Hindlimb muscle (tissue), 1 donor: ENCODE measurements around the gene RNF43. TPM values are rescaled to one million over a fixed set of nuclear protein-coding genes. Genes with fewer than 3 reads are reported as not detected.

Experiments
- DNase-seq: peaks from one replicate; pipeline ENCODE4 v3.0.0-alpha.2; 2013
- polyA plus RNA-seq: library from polyadenylated mRNA; unstranded; fragments of 120-200 nt; gene quantifications from one replicate; pipeline ENCODE4 v1.2.1, GENCODE V29; 2013; ENCODE audit not compliant: insufficient read length

RNF43 gene
- polyA plus RNA-seq, 1 donor: 0.05 TPM

GRCh38 chr17:58381124-58382035 is 36.0 kb downstream of the RNF43 start:
- no peak for DNase-seq

GRCh38 chr17:58380207-58381123 is 36.9 kb downstream of the RNF43 start:
- no peak for DNase-seq

- DNase-seq: no peak
Observed at GRCh38 chr17:58379511-58379824, 37.9 kb downstream of the RNF43 start.

- DNase-seq: no peak
Observed at GRCh38 chr17:58378733-58379510, 38.4 kb downstream of the RNF43 start.

GRCh38 chr17:58377661-58378060 is 39.7 kb downstream of the RNF43 start:
- no peak for DNase-seq

- no peak for DNase-seq
Observed at GRCh38 chr17:58377093-58377601, 40.2 kb downstream of the RNF43 start.

GRCh38 chr17:58376472-58377000 is 40.8 kb downstream of the RNF43 start:
- no peak for DNase-seq

- DNase-seq: no peak
Observed at GRCh38 chr17:58375811-58376210, 41.5 kb downstream of the RNF43 start.

- no peak for DNase-seq
Observed at GRCh38 chr17:58375256-58375655, 42.1 kb downstream of the RNF43 start.

GRCh38 chr17:58373923-58374322 is 43.4 kb downstream of the RNF43 start:
- no peak for DNase-seq

- no peak for DNase-seq
Observed at GRCh38 chr17:58373003-58373402, 44.3 kb downstream of the RNF43 start.

GRCh38 chr17:58371300-58371950 is 45.9 kb downstream of the RNF43 start:
- no peak for DNase-seq

GRCh38 chr17:58370716-58371115 is 46.6 kb downstream of the RNF43 start:
- no peak for DNase-seq

- no peak for DNase-seq
Observed at GRCh38 chr17:58370309-58370708, 47.0 kb downstream of the RNF43 start.

GRCh38 chr17:58369214-58370031 is 47.9 kb downstream of the RNF43 start:
- DNase-seq: no peak

GRCh38 chr17:58368860-58369213 is 48.5 kb downstream of the RNF43 start:
- no peak for DNase-seq
